Mucosa of descending colon (tissue), 3 donors: Measurements from ENCODE around the gene FZD2. TPM values are rescaled to one million over a fixed set of nuclear protein-coding genes. Genes with fewer than 3 reads are reported as not detected.

Experiments used
- ATAC-seq: fragments of 200-7000 bp; cut with Tn5 transposase; one replicate; pipeline ENCODE4 v1.9.1; 2020; ENCODE audit warnings: mild to moderate bottlenecking, moderate library complexity
- DNase-seq, 3 donors: peaks; one replicate each; pipeline ENCODE4 v3.0.0-alpha.2; 2020
- H3K36me3 ChIP-seq: fragments of 200-600 bp; one replicate; pipeline ENCODE4 v1.8.0; 2021; ENCODE audit warnings: low read depth, mild to moderate bottlenecking
- H3K4me1 ChIP-seq: fragments of 200-600 bp; one replicate; pipeline ENCODE4 v1.8.0; 2021; ENCODE audit warnings: low read depth, mild to moderate bottlenecking
- H3K4me3 ChIP-seq: fragments of 200-600 bp; one replicate; pipeline ENCODE4 v1.8.0; 2021; ENCODE audit warnings: mild to moderate bottlenecking
- H3K9me3 ChIP-seq: fragments of 200-600 bp; one replicate; pipeline ENCODE4 v1.8.0; 2021; ENCODE audit warnings: mild to moderate bottlenecking
- intact Hi-C, 2 donors: fragments of 100-400 bp; cut with DNase I in 1 of 2; cut with micrococcal nuclease in 1 of 2; formaldehyde crosslinking; loops; one replicate each; pipeline versions ENCODE4 v1.11.0 to v1.11.1; 2022; cut with DNase I, micrococcal nuclease
- total RNA-seq, 3 donors: library from RNA; stranded (reverse); fragmentation: NEBNext Ultra II Directional in 2 of 3; extraction: Animal tissue kit (Norgen Biotek cat#: 25700) in 2 of 3; gene quantifications; one replicate each; pipeline versions ENCODE4 v1.2.1 to v1.2.4, GENCODE V29; 2021 to 2023
- TF ChIP-seq, protein P1 (sequence below): fragments of 200-600 bp; IDR thresholded peaks from one replicate; pipeline ENCODE4 v1.8.0; 2022; ENCODE audit warnings: antibody characterized with exemption, mild to moderate bottlenecking
- donor health status: DM: no; HTN: no; CAD: no; lungs with moderate emphysema.
- donor health status: DM: no; HTN: no; CAD: no.
- donor health status: DM: no; HTN: yes; CAD: no.

Gene FZD2
- total RNA-seq, 3 donors from 2014 or later = 0.58 to 3.0 (median 1.5) TPM

DNA sequence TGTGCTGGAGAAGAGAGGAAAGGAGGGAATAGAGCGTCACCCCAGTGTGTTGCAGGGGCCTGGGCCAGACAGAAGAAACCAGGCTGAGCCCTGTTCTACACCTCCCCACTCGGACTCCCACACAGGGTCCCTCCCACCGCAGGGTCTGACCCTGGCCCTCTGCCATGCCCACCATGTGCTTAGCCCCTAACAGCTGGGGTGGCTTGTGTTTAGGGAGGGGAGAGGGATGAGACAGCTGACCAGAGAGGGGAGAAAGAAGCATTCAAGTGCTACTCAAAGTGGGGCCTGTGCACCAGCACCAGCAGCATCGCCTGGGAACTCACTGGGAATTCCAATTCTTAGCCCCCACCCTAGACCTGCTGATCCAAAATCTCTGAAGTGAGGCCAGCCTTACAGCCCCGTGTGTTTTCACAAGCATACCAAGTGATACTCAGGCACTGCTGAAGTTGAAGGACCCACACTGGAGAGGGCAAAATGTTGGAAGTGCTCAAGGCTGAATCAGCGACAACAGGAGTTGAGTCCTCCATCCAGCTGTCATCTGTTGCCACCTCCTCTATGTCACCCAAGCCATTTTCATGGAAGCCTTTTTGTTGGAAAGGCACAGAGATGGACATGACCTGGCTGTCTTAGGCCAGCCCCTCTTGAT lies 47.0 kb downstream of the FZD2 start:
- DNase-seq (no peak), ATAC-seq (no peak)
- H3K4me3 ChIP-seq = no peak overlapping the region
- TF ChIP-seq, protein P1, sequence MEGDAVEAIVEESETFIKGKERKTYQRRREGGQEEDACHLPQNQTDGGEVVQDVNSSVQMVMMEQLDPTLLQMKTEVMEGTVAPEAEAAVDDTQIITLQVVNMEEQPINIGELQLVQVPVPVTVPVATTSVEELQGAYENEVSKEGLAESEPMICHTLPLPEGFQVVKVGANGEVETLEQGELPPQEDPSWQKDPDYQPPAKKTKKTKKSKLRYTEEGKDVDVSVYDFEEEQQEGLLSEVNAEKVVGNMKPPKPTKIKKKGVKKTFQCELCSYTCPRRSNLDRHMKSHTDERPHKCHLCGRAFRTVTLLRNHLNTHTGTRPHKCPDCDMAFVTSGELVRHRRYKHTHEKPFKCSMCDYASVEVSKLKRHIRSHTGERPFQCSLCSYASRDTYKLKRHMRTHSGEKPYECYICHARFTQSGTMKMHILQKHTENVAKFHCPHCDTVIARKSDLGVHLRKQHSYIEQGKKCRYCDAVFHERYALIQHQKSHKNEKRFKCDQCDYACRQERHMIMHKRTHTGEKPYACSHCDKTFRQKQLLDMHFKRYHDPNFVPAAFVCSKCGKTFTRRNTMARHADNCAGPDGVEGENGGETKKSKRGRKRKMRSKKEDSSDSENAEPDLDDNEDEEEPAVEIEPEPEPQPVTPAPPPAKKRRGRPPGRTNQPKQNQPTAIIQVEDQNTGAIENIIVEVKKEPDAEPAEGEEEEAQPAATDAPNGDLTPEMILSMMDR = no peak
- no peaks in the 10 kb centered on the region for H3K9me3 ChIP-seq
- no peaks in the 10 kb centered on the region for H3K36me3 ChIP-seq
- intact Hi-C loops = no loop called here
- no peaks in the 10 kb centered on the region for H3K4me1 ChIP-seq

DNA sequence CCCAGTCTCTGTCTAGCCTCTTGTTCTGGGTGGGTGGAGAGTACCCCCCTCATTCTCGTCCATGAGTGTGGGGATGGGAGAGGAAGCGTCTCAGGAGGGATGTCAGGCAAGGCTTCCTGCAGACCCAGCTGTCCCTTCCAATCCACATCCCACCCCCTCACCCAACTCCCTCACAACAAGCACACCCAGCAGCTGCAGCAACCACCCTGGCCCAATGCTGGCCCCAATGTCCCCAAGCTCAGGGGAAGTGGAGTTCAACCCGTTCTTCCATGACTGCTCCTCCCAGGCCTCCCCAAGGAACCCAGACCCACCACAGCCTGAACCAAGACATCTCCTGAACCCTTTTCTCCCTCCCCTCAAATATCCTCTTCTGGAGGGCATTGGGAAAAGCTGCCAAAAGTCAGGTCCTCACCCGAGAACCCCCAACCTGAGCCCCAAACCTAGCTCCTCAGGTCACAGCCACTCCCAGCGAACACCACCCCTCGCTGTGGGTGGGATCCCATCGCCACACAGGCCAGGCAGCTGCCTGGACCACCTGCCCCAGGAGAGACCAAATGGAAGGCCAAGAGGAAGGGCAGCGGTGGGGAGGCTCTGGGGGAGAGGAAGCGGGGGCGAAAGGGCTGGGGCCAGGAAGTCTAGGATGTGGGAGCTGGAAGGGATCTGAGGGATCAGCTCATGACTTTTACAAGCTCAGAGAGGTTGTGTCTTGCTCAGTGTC lies 47.6 kb downstream of the FZD2 start:
- ATAC-seq (no peak), DNase-seq (no peak)
- H3K9me3 ChIP-seq = no peaks in the 10 kb centered on the region
- TF ChIP-seq, protein P1 = no peak
- no peak overlapping the region for H3K4me3 ChIP-seq
- no peaks in the 10 kb centered on the region for H3K36me3 ChIP-seq
- no peaks in the 10 kb centered on the region for H3K4me1 ChIP-seq
- intact Hi-C loops = no loop called here

DNA sequence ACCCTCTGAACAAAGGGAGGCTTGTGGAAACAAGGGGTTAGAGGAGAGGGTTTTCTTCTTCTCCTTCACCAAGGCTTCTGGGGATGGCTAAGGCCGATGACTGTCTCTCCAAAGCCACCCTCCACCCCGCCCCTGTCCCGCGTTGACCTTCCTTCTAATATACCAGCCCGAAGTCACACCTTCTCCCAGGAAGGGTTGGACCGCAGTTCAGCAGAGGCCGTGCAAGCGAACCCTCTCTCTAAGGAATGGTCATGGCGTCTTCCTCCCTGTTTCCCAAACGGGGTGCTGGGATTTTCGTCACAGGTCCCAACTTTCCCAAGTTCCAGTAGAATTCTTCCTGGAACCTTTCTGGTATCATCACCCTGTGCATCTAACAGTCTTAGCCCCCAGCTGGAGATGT lies 49.4 kb downstream of the FZD2 start:
- TF ChIP-seq, protein P1 = no peak
- H3K4me1 ChIP-seq = no peaks in the 10 kb centered on the region
- intact Hi-C loops = no loop called here
- no peak for ATAC-seq
- no peaks in the 10 kb centered on the region for H3K9me3 ChIP-seq
- no peak for DNase-seq
- H3K36me3 ChIP-seq = no peaks in the 10 kb centered on the region
- no peak overlapping the region for H3K4me3 ChIP-seq

DNA sequence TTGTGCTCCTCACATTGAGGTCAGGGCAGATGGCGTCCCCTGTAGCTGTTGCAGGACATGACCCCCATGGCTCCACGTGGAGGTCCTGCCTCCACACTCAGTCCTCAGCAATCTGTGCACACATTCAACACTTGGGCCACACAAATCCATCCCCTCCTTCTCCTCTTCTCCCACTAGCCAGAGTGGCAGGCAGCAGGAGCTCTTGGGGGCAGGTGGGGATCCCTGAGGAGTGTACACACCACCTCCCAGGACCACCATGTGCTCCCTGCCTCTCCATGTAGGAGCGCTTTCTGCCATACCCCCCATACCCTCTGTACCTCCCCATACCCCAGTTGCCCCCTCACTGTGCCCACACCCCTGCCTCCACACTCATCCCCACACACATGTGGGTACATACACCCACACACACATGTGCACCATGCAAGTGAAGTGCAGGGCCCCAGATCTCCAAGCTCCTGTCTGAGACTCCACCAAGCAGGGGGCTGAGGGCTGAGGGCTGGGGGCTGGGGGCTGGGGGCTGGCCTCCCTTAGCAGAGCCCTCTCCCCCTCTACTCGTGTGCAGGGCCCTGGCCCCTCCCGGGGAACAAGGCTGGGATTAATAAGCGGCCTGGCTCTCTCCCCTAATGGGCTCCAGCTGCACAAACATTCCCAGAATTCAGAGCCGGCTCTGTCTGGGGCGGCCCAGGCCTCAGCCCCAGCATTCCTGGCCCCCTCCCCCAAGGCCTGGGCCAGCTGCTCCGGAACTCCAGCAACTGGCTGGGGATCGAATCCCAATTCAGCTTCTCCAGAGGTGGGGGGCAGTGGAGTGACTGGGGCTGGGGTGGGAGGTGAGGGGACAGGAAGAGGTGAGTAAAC lies 50.8 kb downstream of the FZD2 start:
- no peak for ATAC-seq
- intact Hi-C loops = no loop called here
- no peak for DNase-seq
- Histone ChIP-seq H3K4me1 (no peaks in the 10 kb centered on the region), H3K4me3 (no peak overlapping the region), H3K36me3 (no peaks in the 10 kb centered on the region), H3K9me3 (no peaks in the 10 kb centered on the region)
- TF ChIP-seq, protein P1 = no peak

DNA sequence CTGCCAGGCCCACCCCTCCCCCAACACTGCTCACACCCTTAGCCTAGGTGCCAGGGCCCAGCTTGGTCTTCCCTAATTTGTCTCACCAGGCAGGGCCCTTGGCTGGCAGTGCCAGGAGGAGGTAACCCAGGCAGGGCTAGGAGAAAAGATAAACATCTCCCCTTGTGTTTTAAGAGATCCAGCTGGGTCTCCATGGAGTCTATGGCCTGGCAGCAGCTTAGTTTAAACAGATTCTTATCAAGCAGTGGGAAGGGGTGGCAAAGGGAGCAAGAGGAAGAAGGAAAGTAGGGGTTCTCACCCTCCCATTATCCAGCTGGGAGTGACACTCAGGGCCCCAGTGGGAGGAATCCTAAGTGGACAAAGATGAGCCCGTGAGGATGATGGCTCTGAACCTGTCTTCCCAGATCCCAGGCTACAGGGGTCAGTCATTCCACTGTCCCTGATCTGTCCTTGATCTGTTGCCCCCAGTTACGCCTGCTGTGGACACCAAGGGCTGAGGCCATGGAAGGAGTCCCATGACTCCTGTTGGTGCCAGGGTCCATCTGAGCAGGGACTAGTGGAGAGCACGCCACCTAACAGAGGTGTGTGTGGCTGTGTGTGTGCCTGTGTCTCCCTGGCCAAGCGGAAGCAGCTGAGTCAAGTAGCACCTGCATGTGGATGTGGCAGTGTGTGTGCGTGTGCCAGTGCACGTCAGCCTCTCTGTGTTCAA lies 51.6 kb downstream of the FZD2 start:
- H3K4me1 ChIP-seq = no peaks in the 10 kb centered on the region
- no peaks in the 10 kb centered on the region for H3K9me3 ChIP-seq
- TF ChIP-seq, protein P1 = no peak
- no peak for DNase-seq
- H3K4me3 ChIP-seq = no peak overlapping the region
- no peaks in the 10 kb centered on the region for H3K36me3 ChIP-seq
- ATAC-seq = no peak
- intact Hi-C loops = no loop called here
